Measurements from ENCODE around the gene SLC39A11. TPM values are rescaled to one million over a fixed set of nuclear protein-coding genes. Genes with fewer than 3 reads are reported as not detected.
"Not testable (repeated sequence)": the region's sequence is repeated elsewhere in the genome, so short reads cannot be mapped to it uniquely, and the experiment has no call there.

SLC39A11 gene
- total and polyA plus RNA-seq, 2 donors (not counting 1 experiment from before 2014, with no cell fraction given), result 12.7 to 27.4 TPM

DNA sequence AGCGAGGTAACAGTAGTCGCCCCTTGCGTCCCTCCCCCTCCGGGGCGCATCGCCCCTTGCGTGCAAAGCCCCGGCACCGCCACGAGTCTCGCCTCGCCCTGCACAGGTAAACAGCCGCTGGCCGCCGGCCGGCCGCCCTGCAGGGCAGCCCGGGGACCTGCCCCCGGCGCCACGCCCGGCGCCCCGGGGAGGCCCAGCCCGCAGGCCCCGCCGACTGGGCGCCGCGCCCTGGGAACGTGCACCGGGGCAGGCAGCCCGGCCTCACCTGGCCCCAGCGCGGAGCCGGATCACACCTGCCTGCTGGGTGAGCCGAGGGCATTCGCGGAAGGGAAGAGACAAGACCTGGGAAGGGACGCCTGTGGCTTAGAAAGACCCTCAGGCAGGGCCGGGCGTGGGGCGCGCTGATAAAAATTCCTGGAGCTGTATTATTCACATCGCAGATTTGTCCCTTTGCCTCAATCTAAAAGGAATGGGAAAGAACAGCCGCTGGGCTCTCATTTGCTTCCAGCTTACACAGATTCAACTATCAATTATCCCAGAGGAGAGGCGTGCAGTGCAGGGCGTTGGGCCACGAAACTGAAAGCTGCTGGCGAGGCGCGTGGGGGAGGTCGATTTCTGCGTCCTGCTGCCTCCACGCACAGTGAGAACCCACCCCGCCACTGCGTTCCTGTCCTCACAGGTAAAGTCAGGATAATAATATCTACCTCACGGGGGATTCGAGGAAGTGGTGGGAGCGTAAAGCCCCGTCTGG, 451.9 kb downstream of the SLC39A11 start:
- Histone ChIP-seq H3K9ac (ENCODE audit: insufficient read depth, low read length) (no peak overlapping the region), H3K79me2 (ENCODE audit: control insufficient read depth, insufficient read depth, low read length) (no peaks in the 10 kb centered on the region), H3K4me1 (ENCODE audit: control insufficient read depth, extremely low read depth, insufficient read depth, low read length) (no peaks in the 10 kb centered on the region), H4K20me1 (ENCODE audit: control insufficient read depth, extremely low read depth, insufficient read depth, low read length) (no peaks in the 10 kb centered on the region), H3K36me3 (ENCODE audit: control insufficient read depth, insufficient read depth, low read length) (no peaks in the 10 kb centered on the region), H2AFZ (ENCODE audit: low read length) (no peak overlapping the region), H3K27ac (ENCODE audit: insufficient read depth, low read length) (no peak overlapping the region), H3K27me3 (ENCODE audit: control insufficient read depth, insufficient read depth, low read length) (no peaks in the 10 kb centered on the region), H3K9me3 (ENCODE audit: control insufficient read depth, insufficient read depth, low read depth, low read length) (no peaks in the 10 kb centered on the region), H3K4me2 (ENCODE audit: extremely low read depth, insufficient read depth, low read length) (no peak overlapping the region), H3K4me3 (replicated peaks in 1 of 4; ENCODE audit: control extremely low read depth in 1 of 4, insufficient read depth in 1 of 4, low read depth in 3 of 4, low read length in 4 of 4) (peak overlapping the region in 1 of 4 experiments; percentile 20)
- no peak for DNase-seq (ENCODE audit: low read depth in 2 of 2)
- TF ChIP-seq, protein P1, sequence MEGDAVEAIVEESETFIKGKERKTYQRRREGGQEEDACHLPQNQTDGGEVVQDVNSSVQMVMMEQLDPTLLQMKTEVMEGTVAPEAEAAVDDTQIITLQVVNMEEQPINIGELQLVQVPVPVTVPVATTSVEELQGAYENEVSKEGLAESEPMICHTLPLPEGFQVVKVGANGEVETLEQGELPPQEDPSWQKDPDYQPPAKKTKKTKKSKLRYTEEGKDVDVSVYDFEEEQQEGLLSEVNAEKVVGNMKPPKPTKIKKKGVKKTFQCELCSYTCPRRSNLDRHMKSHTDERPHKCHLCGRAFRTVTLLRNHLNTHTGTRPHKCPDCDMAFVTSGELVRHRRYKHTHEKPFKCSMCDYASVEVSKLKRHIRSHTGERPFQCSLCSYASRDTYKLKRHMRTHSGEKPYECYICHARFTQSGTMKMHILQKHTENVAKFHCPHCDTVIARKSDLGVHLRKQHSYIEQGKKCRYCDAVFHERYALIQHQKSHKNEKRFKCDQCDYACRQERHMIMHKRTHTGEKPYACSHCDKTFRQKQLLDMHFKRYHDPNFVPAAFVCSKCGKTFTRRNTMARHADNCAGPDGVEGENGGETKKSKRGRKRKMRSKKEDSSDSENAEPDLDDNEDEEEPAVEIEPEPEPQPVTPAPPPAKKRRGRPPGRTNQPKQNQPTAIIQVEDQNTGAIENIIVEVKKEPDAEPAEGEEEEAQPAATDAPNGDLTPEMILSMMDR (conservative IDR thresholded peaks at IDR 0.05 in 1 of 2, IDR thresholded peaks at IDR 0.05 in 1 of 2; ENCODE audit: low read depth in 1 of 2, low read length in 2 of 2), result no peak
- no peak for TF ChIP-seq EZH2 (IDR thresholded peaks at IDR 0.05; ENCODE audit: low read length, missing control alignments)

DNA sequence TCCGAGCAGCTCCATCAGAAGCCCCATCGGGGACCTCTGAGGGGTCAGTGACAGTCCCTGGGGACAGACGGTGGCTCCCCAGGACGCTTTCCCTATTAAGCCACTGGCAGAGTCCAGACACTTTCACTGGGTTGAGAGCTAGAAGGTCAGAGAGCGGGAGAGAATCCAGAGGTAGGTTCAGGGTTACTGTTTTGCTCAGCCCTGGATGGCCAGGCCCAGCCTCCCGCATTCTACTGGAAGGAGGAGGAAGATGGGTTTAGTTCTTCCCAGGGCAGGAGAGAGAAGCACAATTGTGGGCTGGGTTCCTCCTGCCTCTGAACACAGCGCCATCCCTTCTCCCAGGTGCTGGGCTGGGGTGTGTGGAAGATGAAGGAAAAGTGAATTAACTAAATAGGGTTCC, 452.8 kb downstream of the SLC39A11 start:
- H4K20me1 ChIP-seq (ENCODE audit: control insufficient read depth, extremely low read depth, insufficient read depth, low read length), result no peaks in the 10 kb centered on the region
- H3K27me3 ChIP-seq (ENCODE audit: control insufficient read depth, insufficient read depth, low read length), result no peaks in the 10 kb centered on the region
- H3K9me3 ChIP-seq (ENCODE audit: control insufficient read depth, insufficient read depth, low read depth, low read length), result no peaks in the 10 kb centered on the region
- H3K4me1 ChIP-seq (ENCODE audit: control insufficient read depth, extremely low read depth, insufficient read depth, low read length), result no peaks in the 10 kb centered on the region
- no peaks in the 10 kb centered on the region for H3K79me2 ChIP-seq (ENCODE audit: control insufficient read depth, insufficient read depth, low read length)
- no peaks in the 10 kb centered on the region for H3K36me3 ChIP-seq (ENCODE audit: control insufficient read depth, insufficient read depth, low read length)
- no peak for DNase-seq (ENCODE audit: low read depth in 2 of 2)
- no peak overlapping the region for H3K9ac ChIP-seq (ENCODE audit: insufficient read depth, low read length)
- TF ChIP-seq, protein P1 (conservative IDR thresholded peaks at IDR 0.05 in 1 of 2, IDR thresholded peaks at IDR 0.05 in 1 of 2; ENCODE audit: low read depth in 1 of 2, low read length in 2 of 2), result no peak
- TF ChIP-seq EZH2 (IDR thresholded peaks at IDR 0.05; ENCODE audit: low read length, missing control alignments), result no peak
- no peak overlapping the region for H2AFZ ChIP-seq (ENCODE audit: low read length)
- no peak overlapping the region for H3K27ac ChIP-seq (ENCODE audit: insufficient read depth, low read length)
- H3K4me3 ChIP-seq (replicated peaks in 1 of 4; ENCODE audit: control extremely low read depth in 1 of 4, insufficient read depth in 1 of 4, low read depth in 3 of 4, low read length in 4 of 4), result no peak overlapping the region
- no peak overlapping the region for H3K4me2 ChIP-seq (ENCODE audit: extremely low read depth, insufficient read depth, low read length)

DNA sequence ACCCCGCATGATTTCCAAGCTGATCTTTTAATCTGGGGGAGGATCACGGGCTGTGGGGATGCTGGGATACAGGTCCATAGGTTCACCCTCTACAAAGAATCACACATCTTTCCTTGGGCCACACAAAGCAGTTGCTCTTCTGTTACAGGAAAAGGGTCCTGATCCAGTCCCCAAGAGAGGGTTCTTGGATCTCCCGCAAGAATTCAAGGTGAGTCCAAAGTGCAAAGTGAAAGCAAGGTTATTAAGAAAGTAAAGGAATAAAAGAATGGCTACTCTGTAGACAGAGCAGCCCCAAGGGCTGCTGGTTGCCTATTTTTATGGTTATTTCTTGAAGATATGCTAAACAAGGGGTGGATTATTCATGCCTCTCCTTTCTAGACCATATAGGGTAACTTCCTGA, 453.6 kb downstream of the SLC39A11 start:
- H3K27ac ChIP-seq (ENCODE audit: insufficient read depth, low read length); H3K4me3 ChIP-seq (replicated peaks in 1 of 4; ENCODE audit: control extremely low read depth in 1 of 4, insufficient read depth in 1 of 4, low read depth in 3 of 4, low read length in 4 of 4); H2AFZ ChIP-seq (ENCODE audit: low read length); H4K20me1 ChIP-seq (ENCODE audit: control insufficient read depth, extremely low read depth, insufficient read depth, low read length); H3K27me3 ChIP-seq (ENCODE audit: control insufficient read depth, insufficient read depth, low read length); H3K9me3 ChIP-seq (ENCODE audit: control insufficient read depth, insufficient read depth, low read depth, low read length); H3K4me1 ChIP-seq (ENCODE audit: control insufficient read depth, extremely low read depth, insufficient read depth, low read length); H3K4me2 ChIP-seq (ENCODE audit: extremely low read depth, insufficient read depth, low read length); H3K9ac ChIP-seq (ENCODE audit: insufficient read depth, low read length); H3K79me2 ChIP-seq (ENCODE audit: control insufficient read depth, insufficient read depth, low read length); H3K36me3 ChIP-seq (ENCODE audit: control insufficient read depth, insufficient read depth, low read length); DNase-seq (ENCODE audit: low read depth in 2 of 2): not testable (repeated sequence)

Data from fibroblast of lung (primary cell).